GM18508 (cell line): ENCODE measurements around the gene DCPS.
"Not testable (repeated sequence)": the region's sequence is repeated elsewhere in the genome, so short reads cannot be mapped to it uniquely, and the experiment has no call there.

Experiments
- ATAC-seq: cut with Tn5 transposase; IDR thresholded peaks from one replicate; pipeline ENCODE4 v1.9.1; 2021; ENCODE audit warnings: moderate number of reproducible peaks; ENCODE audit not compliant: insufficient read depth, unreplicated experiment

DCPS gene

GRCh38 chr11:126393143-126393542, 89.3 kb downstream of the DCPS start:
- no peak for ATAC-seq

- no peak for ATAC-seq
Measured at GRCh38 chr11:126394036-126394435, 90.2 kb downstream of the DCPS start.

DNA sequence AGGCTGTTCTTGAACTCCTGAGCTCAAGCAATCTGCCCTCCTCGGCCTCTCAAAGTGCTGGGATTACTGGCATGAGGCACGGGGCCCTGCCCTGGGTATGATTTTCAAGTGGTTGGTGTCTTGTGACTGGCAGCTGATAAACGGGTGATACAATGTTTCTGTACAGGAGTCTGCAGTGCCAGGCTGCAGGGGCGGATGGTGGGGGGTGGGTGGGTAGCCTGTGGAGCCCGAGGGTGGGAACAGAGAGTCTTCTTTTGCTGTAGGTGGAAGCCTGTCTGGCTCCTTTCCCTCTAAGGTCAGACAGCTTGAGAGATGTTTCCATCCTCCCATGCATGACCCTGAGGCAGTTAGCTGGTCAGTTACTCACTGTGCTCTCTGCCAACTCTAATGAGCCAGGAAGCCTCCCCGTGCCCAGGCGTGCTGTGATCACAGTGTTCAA, 90.8 kb downstream of the DCPS start:
- not testable (repeated sequence) for ATAC-seq
